ENCODE data around the gene SERPINA10.
"Not testable (repeated sequence)": the region's sequence is repeated elsewhere in the genome, so short reads cannot be mapped to it uniquely, and the experiment has no call there.

Gene SERPINA10

DNA sequence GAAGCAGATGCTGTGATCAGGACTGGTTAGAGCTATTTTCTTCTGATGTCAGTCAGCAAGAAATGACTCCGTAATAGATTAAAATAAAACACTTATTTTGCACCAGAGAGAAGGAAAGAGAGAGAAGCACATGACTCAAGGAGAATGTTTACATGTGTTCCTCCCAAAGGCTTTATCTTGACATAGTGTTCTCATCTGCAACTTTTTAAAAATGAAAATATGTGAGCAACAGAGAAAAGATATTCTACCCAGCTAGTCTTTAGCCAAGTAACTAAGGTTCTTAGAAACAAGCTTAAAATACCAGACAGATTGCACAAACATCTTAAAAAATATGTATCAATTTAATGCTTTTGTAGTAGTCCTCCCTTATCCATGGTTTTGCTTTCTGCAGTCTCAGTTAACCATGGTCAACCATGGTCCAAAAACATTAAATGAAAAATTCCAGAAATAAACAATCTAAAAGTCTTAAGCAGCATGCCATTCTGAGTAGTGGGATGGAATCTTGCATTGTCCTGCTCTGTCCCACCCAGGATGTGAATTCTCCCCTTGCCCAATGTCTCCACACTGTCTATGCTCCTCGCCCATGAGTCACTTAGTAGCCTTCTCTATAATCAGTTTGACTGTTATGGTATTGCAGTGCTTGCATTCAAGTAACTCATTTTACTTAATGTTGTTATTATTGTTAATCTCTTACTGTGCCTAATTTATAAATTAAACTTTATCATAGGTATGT is 9.9 kb downstream of the SERPINA10 start:
- DNase-seq (ENCODE audit: low read depth): no peak

DNA sequence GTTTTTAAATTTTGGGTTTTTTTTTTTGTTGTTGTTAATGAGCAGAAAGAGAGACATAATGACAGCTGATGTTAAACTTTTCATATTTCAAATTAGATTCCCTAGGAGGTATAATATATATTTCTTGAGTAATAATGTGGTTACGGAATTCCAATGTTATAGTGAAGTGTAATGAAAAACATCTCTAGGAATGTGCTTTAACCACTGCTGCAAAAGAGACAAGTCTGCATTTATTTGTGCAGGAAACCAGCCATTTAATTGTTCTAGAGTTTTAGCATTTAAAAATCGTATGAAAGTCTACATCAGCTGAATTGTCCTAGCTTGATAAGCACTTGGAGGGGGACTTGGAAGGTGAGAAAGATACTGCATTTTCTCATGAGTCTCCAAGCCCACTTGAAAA is 14.3 kb downstream of the SERPINA10 start:
- no peak for DNase-seq (ENCODE audit: low read depth)

DNA sequence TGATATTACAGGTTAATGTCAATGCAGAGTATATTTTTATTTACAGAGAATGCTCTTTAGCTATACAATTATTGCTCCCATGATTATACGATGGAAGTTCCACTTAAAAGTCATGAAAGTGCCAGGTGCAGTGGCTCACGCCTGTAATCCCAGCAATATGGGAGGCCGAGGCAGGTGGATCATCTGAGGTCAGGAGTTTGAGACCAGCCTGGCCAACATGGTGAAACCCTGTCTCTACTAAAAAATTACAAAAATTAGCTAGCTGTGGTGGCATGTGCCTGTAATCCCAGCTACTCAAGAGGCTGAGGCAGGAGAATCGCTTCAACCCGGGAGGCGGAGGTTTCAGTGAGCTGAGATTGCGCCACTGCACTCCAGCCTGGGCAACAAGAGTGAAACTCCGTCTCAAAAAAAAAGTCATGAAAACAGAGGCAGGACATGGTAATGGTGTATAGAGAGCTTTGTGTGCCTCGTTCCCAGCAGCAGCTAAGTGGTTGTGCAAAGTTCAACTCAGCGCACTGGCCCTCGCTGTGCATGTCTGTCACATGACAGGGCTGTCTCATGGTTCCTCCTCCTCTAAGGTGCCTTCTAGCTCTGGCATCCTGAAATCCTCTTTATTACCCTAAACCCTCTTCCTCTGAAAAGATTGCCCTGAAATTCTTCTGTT is 16.0 kb downstream of the SERPINA10 start:
- DNase-seq (ENCODE audit: low read depth): not testable (repeated sequence)

GRCh38 chr14:94269156-94269555 is 23.9 kb downstream of the SERPINA10 start:
- DNase-seq (ENCODE audit: low read depth): no peak

DNA sequence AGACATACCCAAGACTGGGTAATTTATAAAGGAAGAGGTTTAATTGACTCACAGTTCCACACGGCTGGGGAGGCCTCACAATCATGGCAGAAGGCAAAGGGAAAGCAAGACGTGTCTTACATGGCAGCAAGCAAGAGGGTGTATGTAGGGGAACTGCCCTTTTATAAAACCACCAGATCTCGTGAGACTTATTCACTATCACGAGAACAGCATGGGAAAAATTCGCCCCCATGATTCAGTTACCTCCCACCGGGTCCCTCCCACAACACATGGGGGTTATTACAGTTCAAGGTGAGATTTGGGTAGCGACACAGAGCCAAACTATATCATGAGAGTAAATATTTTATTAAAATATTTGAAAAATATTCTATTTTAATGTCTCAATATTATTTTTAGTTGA is 24.5 kb downstream of the SERPINA10 start:
- DNase-seq (ENCODE audit: low read depth): not testable (repeated sequence)

DNA sequence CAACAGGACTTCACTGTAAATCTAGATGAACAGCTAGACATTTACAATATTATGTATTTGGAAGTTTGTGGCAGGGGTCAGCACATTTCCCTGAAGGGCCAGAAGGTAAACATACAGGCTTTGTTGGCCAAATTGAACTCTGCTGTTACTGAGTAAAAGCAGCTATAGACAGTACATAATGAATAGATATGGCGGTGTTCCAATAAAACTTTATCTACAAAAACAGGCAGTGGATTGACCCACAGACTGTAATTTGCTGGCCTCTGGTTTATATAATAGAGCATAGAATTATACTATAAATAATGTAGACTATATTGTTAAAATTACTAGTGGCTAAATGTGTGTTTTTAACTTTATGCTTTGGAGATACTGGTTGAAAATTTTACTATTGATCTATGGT is 25.7 kb downstream of the SERPINA10 start:
- no peak for DNase-seq (ENCODE audit: low read depth)

DNA sequence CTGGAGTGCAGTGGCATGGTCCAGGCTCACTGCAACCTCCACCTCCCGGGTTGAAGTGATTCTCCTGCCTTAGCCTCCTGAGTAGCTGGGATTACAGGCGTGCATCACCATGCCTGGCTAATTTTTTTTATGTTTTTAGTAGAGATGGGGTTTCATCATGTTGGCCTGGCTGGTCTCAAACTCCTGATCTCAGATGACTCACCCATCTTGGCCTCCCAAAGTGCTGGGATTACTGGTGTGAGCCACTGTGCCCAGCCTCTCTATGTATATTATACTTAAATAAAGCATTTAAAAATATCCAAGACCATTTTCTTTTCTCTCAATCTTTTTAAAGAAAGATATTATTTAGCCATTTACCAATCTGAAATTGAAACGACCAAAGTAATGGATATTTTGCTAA is 28.9 kb downstream of the SERPINA10 start:
- DNase-seq (ENCODE audit: low read depth): not testable (repeated sequence)

DNA sequence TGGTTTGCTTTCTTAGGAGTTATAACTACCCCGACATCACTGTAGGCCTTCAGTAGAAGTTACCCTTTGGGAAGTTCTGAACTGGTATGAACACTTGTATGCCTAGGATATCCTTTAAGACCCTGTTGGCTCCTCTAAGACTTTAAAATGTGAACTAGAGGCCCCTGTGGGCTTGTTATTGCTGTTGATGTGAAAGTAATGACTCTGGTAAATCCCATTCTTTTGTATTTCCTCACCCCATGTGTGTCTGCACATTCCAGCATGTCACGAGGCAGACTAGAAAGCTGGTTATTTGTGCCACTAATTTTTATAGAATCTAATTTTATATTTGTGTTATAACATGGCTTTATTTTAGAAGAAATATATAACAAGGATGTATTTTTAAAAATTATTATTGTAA is 48.9 kb downstream of the SERPINA10 start:
- no peak for DNase-seq (ENCODE audit: low read depth)

- no peak for DNase-seq (ENCODE audit: low read depth)
These were observed 53.7 kb downstream of the SERPINA10 start for GRCh38 chr14:94239406-94239805.

- DNase-seq (ENCODE audit: low read depth): no peak
These were observed 55.1 kb downstream of the SERPINA10 start for GRCh38 chr14:94237983-94238382.

DNA sequence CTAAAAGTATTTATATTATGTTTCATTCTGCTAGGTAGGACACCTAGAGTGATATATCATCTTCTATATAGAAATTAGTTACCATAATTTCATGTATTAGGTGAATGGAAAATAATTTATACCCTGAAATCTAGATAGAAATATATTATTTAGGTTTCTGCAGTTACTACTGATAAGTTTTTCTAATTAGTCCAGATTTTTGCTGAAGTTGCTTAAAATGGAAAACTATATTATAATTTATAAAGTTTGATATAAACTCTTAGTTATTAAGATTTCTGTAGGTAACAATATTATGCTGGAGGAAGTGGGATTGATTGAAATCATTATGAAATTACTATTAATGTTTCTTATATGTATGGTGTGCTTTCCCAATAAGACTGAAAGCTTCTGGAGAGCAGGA is 56.0 kb downstream of the SERPINA10 start:
- DNase-seq (ENCODE audit: low read depth): no peak

All from activated gamma-delta T cell treated with anti-CD3 and anti-CD28 coated beads, Interleukin-2, amount 50 U/mL, for 16 hours (primary cell).